Measurements from ENCODE around the gene MUC5AC. TPM values are rescaled to one million over a fixed set of nuclear protein-coding genes. Genes with fewer than 3 reads are reported as not detected.
"Not testable (repeated sequence)": the region's sequence is repeated elsewhere in the genome, so short reads cannot be mapped to it uniquely, and the experiment has no call there.

Gene MUC5AC
- total and polyA plus RNA-seq, 3 experiments from 2014 or later, result not detected

DNA sequence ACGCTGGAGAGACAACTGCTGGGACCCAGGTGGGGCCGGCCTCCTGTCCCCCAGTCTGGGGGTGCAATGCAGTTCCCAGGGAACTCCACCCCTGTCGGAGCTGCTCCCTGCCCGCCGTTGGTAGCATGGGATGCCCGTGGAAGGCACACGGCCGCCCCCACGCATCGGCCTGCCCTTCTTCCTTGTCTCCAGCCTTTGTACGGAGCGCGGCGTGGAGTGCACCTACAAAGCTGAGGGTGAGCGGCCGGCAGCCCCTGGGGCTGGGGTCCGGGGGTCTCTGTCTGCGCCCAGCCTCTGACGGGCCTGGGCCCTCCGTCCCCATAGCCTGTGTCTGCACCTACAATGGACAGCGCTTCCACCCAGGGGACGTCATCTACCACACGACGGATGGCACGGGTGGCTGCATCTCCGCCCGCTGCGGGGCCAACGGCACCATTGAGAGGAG lies 23.2 kb downstream of the MUC5AC start:
- no peak overlapping the region for H3K4me3 ChIP-seq (ENCODE audit: low read length)
- H3K36me3 ChIP-seq (ENCODE audit: insufficient read depth, low read length), result no peaks in the 10 kb centered on the region
- no peaks in the 10 kb centered on the region for H3K27me3 ChIP-seq (ENCODE audit: insufficient read depth, low read length, poor library complexity, severe bottlenecking)
- no peaks in the 10 kb centered on the region for H3K9me3 ChIP-seq (ENCODE audit: low read length)
- H3K4me3 Mint-ChIP-seq, result no peak overlapping the region
- H3K36me3 Mint-ChIP-seq, result no peaks in the 10 kb centered on the region
- no peaks in the 10 kb centered on the region for H3K4me1 Mint-ChIP-seq
- peaks cover 0 to 5% of the 10 kb centered on the region in 2 donors for H3K27me3 Mint-ChIP-seq
- CTCF ChIA-PET, result no interaction called here
- no peaks in the 10 kb centered on the region for H3K4me1 ChIP-seq (ENCODE audit: insufficient read depth, low read length)
- H3K9me3 Mint-ChIP-seq, result no peaks in the 10 kb centered on the region
- POLR2A ChIA-PET, result no interaction called here
- no peak overlapping the region for H3K27ac ChIP-seq (ENCODE audit: low read depth, low read length)
- DNase-seq, result no peak
- H3K27ac Mint-ChIP-seq, result no peak overlapping the region

DNA sequence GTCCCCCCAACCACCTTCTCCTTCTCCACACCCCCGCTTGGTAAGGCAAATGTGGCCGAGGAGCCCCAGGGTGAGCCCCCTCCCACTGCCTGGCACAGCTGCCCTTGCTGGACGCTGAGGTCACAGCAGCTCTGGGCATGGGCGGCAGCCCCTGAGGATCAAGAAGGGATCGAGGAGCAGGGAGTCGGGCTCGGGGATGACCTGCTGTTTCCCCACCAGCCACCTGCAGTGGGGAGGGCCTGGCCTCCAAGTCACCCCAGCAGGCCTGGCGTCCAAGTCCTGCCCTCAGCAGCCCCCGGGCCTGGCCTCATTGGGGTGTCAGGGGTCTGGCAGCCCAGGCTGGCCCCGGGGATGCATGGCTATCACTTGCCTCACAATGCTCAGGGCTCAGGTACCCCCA lies 23.7 kb downstream of the MUC5AC start:
- DNase-seq, result no peak
- Histone ChIP-seq H3K4me1 (ENCODE audit: insufficient read depth, low read length) (no peaks in the 10 kb centered on the region), H3K27me3 (ENCODE audit: insufficient read depth, low read length, poor library complexity, severe bottlenecking) (no peaks in the 10 kb centered on the region), H3K36me3 (ENCODE audit: insufficient read depth, low read length) (no peaks in the 10 kb centered on the region), H3K27ac (ENCODE audit: low read depth, low read length) (no peak overlapping the region), H3K4me3 (ENCODE audit: low read length) (no peak overlapping the region), H3K9me3 (ENCODE audit: low read length) (no peaks in the 10 kb centered on the region)
- Mint-ChIP-seq H3K9me3 (no peaks in the 10 kb centered on the region), H3K27me3 (peaks cover 0 to 5% of the 10 kb centered on the region in 2 donors), H3K4me3 (no peak overlapping the region), H3K27ac (no peak overlapping the region), H3K36me3 (no peaks in the 10 kb centered on the region), H3K4me1 (no peaks in the 10 kb centered on the region)
- CTCF ChIA-PET, result no interaction called here
- POLR2A ChIA-PET, result no interaction called here

DNA sequence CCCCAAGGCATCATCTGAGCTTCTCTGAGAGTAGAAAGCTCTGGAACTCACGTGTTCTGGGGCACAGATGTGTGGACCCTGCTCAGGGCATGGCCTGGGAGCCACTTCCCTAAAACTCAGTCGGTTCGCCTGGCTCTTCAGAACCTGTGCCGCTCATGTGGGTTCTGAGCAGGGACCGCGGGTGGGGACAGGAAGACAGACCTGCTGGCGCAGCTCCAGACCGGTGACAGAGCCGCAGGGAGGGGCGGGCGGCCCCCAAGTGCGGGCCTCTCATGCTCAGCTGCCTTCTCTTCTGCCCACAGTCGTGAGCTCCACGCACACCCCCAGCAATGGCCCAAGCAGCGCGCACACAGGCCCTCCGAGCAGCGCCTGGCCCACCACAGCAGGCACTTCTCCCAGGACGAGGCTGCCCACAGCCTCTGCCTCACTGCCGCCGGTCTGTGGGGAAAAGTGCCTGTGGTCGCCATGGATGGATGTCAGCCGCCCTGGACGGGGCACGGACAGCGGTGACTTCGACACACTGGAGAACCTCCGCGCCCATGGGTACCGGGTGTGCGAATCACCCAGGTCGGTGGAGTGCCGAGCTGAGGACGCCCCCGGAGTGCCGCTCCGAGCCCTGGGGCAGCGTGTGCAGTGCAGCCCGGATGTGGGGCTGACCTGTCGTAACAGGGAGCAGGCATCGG lies 24.2 kb downstream of the MUC5AC start:
- peak in 1 of 5 donors; percentile 13 for DNase-seq
- Histone ChIP-seq H3K27me3 (ENCODE audit: insufficient read depth, low read length, poor library complexity, severe bottlenecking) (no peaks in the 10 kb centered on the region), H3K4me1 (ENCODE audit: insufficient read depth, low read length) (no peaks in the 10 kb centered on the region), H3K9me3 (ENCODE audit: low read length) (no peaks in the 10 kb centered on the region), H3K27ac (ENCODE audit: low read depth, low read length) (no peak overlapping the region), H3K4me3 (ENCODE audit: low read length) (no peak overlapping the region), H3K36me3 (ENCODE audit: insufficient read depth, low read length) (no peaks in the 10 kb centered on the region)
- CTCF ChIA-PET, result no interaction called here
- H3K4me3 Mint-ChIP-seq, result peak overlapping the region in 1 of 7 donors; percentile 44
- peaks cover 0 to 5% of the 10 kb centered on the region in 2 donors for H3K27me3 Mint-ChIP-seq
- POLR2A ChIA-PET, result no interaction called here
- no peaks in the 10 kb centered on the region for H3K4me1 Mint-ChIP-seq
- no peak overlapping the region for H3K27ac Mint-ChIP-seq
- H3K9me3 Mint-ChIP-seq, result no peaks in the 10 kb centered on the region
- H3K36me3 Mint-ChIP-seq, result no peaks in the 10 kb centered on the region

DNA sequence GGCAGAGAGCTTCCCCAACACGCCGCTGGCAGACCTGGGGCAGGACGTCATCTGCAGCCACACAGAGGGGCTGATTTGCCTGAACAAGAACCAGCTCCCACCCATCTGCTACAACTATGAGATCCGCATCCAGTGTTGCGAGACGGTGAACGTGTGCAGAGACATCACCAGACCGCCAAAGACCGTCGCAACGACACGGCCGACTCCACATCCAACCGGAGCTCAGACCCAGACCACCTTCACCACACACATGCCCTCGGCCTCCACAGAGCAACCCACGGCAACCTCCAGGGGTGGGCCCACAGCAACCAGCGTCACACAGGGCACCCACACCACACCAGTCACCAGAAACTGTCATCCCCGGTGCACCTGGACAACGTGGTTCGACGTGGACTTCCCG lies 26.4 kb downstream of the MUC5AC start:
- CTCF ChIA-PET; H3K9me3 ChIP-seq (ENCODE audit: low read length); POLR2A ChIA-PET; H3K4me3 ChIP-seq (ENCODE audit: low read length); H3K27ac Mint-ChIP-seq; DNase-seq; H3K4me1 ChIP-seq (ENCODE audit: insufficient read depth, low read length); H3K27me3 Mint-ChIP-seq; H3K4me1 Mint-ChIP-seq; H3K36me3 Mint-ChIP-seq; H3K9me3 Mint-ChIP-seq; H3K27me3 ChIP-seq (ENCODE audit: insufficient read depth, low read length, poor library complexity, severe bottlenecking); H3K27ac ChIP-seq (ENCODE audit: low read depth, low read length); H3K36me3 ChIP-seq (ENCODE audit: insufficient read depth, low read length); H3K4me3 Mint-ChIP-seq: not testable (repeated sequence)

DNA sequence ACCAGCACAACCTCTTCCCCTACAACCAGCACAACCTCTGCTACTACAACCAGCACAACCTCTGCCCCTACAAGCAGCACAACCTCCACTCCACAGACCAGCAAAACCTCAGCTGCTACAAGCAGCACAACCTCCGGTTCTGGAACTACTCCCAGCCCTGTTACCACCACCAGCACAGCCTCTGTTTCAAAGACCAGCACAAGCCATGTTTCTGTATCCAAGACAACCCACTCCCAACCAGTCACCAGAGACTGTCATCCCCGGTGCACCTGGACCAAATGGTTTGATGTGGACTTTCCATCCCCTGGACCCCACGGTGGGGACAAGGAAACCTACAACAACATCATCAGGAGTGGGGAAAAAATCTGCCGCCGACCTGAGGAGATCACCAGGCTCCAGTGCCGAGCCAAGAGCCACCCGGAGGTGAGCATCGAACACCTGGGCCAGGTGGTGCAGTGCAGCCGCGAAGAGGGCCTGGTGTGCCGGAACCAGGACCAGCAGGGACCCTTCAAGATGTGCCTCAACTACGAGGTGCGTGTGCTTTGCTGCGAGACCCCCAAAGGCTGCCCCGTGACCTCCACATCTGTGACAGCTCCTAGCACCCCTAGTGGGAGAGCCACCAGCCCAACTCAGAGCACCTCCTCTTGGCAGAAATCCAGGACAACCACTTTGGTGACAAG lies 30.8 kb downstream of the MUC5AC start:
- H3K9me3 Mint-ChIP-seq; H3K9me3 ChIP-seq (ENCODE audit: low read length); POLR2A ChIA-PET; H3K27ac Mint-ChIP-seq; H3K27me3 Mint-ChIP-seq; H3K27ac ChIP-seq (ENCODE audit: low read depth, low read length); H3K27me3 ChIP-seq (ENCODE audit: insufficient read depth, low read length, poor library complexity, severe bottlenecking); H3K4me1 Mint-ChIP-seq; H3K4me3 Mint-ChIP-seq; H3K36me3 ChIP-seq (ENCODE audit: insufficient read depth, low read length); H3K4me3 ChIP-seq (ENCODE audit: low read length); CTCF ChIA-PET; H3K36me3 Mint-ChIP-seq; H3K4me1 ChIP-seq (ENCODE audit: insufficient read depth, low read length): not testable (repeated sequence)
- peak in 1 of 5 donors; percentile 11 for DNase-seq

DNA sequence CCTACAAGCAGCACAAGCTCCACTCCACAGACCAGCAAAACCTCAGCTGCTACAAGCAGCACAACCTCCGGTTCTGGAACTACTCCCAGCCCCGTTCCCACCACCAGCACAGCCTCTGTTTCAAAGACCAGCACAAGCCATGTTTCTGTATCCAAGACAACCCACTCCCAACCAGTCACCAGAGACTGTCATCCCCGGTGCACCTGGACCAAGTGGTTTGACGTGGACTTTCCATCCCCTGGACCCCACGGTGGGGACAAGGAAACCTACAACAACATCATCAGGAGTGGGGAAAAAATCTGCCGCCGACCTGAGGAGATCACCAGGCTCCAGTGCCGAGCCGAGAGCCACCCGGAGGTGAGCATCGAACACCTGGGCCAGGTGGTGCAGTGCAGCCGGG lies 32.1 kb downstream of the MUC5AC start:
- H3K9me3 ChIP-seq (ENCODE audit: low read length); H3K9me3 Mint-ChIP-seq; CTCF ChIA-PET; H3K4me1 Mint-ChIP-seq; POLR2A ChIA-PET; H3K4me3 Mint-ChIP-seq; H3K27me3 Mint-ChIP-seq; H3K36me3 ChIP-seq (ENCODE audit: insufficient read depth, low read length); H3K4me1 ChIP-seq (ENCODE audit: insufficient read depth, low read length); H3K27ac Mint-ChIP-seq; H3K36me3 Mint-ChIP-seq; H3K27me3 ChIP-seq (ENCODE audit: insufficient read depth, low read length, poor library complexity, severe bottlenecking); H3K27ac ChIP-seq (ENCODE audit: low read depth, low read length); DNase-seq; H3K4me3 ChIP-seq (ENCODE audit: low read length): not testable (repeated sequence)

DNA sequence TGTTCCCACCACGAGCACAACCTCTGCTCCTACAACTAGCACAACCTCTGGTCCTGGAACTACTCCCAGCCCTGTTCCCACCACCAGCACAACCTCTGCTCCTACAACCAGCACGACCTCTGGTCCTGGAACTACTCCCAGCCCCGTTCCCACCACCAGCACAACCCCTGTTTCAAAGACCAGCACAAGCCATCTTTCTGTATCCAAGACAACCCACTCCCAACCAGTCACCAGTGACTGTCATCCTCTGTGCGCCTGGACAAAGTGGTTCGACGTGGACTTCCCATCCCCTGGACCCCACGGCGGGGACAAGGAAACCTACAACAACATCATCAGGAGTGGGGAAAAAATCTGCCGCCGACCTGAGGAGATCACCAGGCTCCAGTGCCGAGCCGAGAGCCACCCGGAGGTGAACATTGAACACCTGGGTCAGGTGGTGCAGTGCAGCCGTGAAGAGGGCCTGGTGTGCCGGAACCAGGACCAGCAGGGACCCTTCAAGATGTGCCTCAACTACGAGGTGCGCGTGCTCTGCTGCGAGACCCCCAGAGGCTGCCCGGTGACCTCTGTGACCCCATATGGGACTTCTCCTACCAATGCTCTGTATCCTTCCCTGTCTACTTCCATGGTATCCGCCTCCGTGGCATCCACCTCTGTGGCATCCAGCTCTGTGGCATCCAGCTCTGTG lies 34.2 kb downstream of the MUC5AC start:
- H3K9me3 ChIP-seq (ENCODE audit: low read length); H3K27ac ChIP-seq (ENCODE audit: low read depth, low read length); H3K9me3 Mint-ChIP-seq; H3K4me3 ChIP-seq (ENCODE audit: low read length); H3K36me3 Mint-ChIP-seq; H3K4me1 ChIP-seq (ENCODE audit: insufficient read depth, low read length); H3K4me1 Mint-ChIP-seq; H3K27me3 ChIP-seq (ENCODE audit: insufficient read depth, low read length, poor library complexity, severe bottlenecking); CTCF ChIA-PET; H3K27me3 Mint-ChIP-seq; POLR2A ChIA-PET; H3K4me3 Mint-ChIP-seq; H3K36me3 ChIP-seq (ENCODE audit: insufficient read depth, low read length); H3K27ac Mint-ChIP-seq: not testable (repeated sequence)
- DNase-seq, result peak in 1 of 5 donors; percentile 42

DNA sequence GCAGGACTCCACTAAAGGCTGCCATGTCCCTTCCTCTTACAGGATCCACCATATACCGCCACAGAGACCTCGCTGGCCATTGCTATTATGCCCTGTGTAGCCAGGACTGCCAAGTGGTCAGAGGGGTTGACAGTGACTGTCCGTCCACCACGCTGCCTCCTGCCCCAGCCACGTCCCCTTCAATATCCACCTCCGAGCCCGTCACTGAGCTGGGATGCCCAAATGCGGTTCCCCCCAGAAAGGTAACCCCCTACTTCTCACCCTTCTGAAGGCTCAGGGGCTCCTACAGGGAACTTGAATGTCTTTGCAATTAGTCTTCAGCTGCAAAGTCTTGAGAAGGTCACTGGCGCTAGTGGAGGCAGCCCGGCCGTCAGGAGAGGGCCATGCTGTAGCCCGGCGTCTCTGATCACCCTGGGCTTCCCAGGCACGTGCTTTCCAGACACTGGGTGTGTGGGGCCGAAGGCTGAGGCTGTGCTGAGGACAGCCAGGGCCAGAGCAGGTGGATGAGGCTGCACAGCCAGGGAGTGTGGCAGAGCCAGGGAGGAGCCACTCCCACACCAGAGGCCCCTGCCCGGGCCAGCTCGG lies 35.1 kb downstream of the MUC5AC start:
- CTCF ChIA-PET, result no interaction called here
- H3K4me1 Mint-ChIP-seq, result no peaks in the 10 kb centered on the region
- no peaks in the 10 kb centered on the region for H3K9me3 ChIP-seq (ENCODE audit: low read length)

More for the DNA sequence above, 35.1 kb downstream of the MUC5AC start:
- Mint-ChIP-seq H3K27ac (no peak overlapping the region), H3K27me3 (peaks cover 0 to 2% of the 10 kb centered on the region in 2 donors), H3K4me3 (no peak overlapping the region), H3K36me3 (no peaks in the 10 kb centered on the region), H3K9me3 (no peaks in the 10 kb centered on the region)
- Histone ChIP-seq H3K36me3 (ENCODE audit: insufficient read depth, low read length) (no peaks in the 10 kb centered on the region), H3K4me3 (ENCODE audit: low read length) (no peak overlapping the region), H3K27me3 (ENCODE audit: insufficient read depth, low read length, poor library complexity, severe bottlenecking) (no peaks in the 10 kb centered on the region), H3K27ac (ENCODE audit: low read depth, low read length) (no peak overlapping the region), H3K4me1 (ENCODE audit: insufficient read depth, low read length) (no peaks in the 10 kb centered on the region)
- peak in 1 of 5 donors; percentile 17 for DNase-seq
- POLR2A ChIA-PET, result no interaction called here

All from CD8-positive, alpha-beta memory T cell (primary cell).